DMS53 treated with DMSO at 0.1 percent for 48 hours (cell line): ENCODE data around the gene NRK.
"Not testable (repeated sequence)": the region's sequence is repeated elsewhere in the genome, so short reads cannot be mapped to it uniquely, and the experiment has no call there.

Source experiments
- DNase-seq: peaks from one replicate; lab custom pipeline; 2025; ENCODE audit not compliant: unreplicated experiment; lab: John Stamatoyannopoulos, UW

Gene NRK

GRCh38 chrX:105822138-105823091 lies at the start of gene NRK:
TSS of gene NRK (plus strand) at chrX:105822539. CDS start at chrX:105822846, 307 bp downstream.
- DNase-seq = peak; percentile 5

GRCh38 chrX:105773801-105774200 lies 48.5 kb upstream of the NRK start:
- DNase-seq = no peak

- DNase-seq = no peak
These were observed 46.7 kb upstream of the NRK start for GRCh38 chrX:105775679-105776078.

GRCh38 chrX:105781804-105782203 lies 40.5 kb upstream of the NRK start:
- DNase-seq = no peak

GRCh38 chrX:105796877-105797276 lies 25.5 kb upstream of the NRK start:
- not testable (repeated sequence) for DNase-seq

GRCh38 chrX:105803891-105804290 lies 18.4 kb upstream of the NRK start:
- no peak for DNase-seq

GRCh38 chrX:105805655-105806054 lies 16.7 kb upstream of the NRK start:
- DNase-seq = not testable (repeated sequence)

- DNase-seq = no peak
These were observed 5.8 kb upstream of the NRK start for GRCh38 chrX:105816517-105816916.

GRCh38 chrX:105820247-105820646 lies 2.1 kb upstream of the NRK start:
- no peak for DNase-seq

- peak; percentile 20 for DNase-seq
These were observed 743 bp upstream of the NRK start for GRCh38 chrX:105821471-105822121.

GRCh38 chrX:105823092-105823455 lies 735 bp downstream of the NRK start:
- DNase-seq = no peak

GRCh38 chrX:105829011-105829410 lies 6.7 kb downstream of the NRK start:
- no peak for DNase-seq

GRCh38 chrX:105837232-105837631 lies 14.9 kb downstream of the NRK start:
- DNase-seq = no peak

- no peak for DNase-seq
These were observed 23.3 kb downstream of the NRK start for GRCh38 chrX:105845631-105846030.

GRCh38 chrX:105850100-105850499 lies 27.8 kb downstream of the NRK start:
- DNase-seq = not testable (repeated sequence)

GRCh38 chrX:105865709-105866108 lies 43.4 kb downstream of the NRK start:
- DNase-seq = no peak

GRCh38 chrX:105869701-105870100 lies 47.4 kb downstream of the NRK start:
- no peak for DNase-seq

- no peak for DNase-seq
These were observed 48.1 kb downstream of the NRK start for GRCh38 chrX:105870445-105870844.

GRCh38 chrX:105872941-105873340 lies 50.6 kb downstream of the NRK start:
- no peak for DNase-seq

GRCh38 chrX:105874790-105875189 lies 52.5 kb downstream of the NRK start:
- DNase-seq = no peak

GRCh38 chrX:105876658-105877057 lies 54.3 kb downstream of the NRK start:
- peak; percentile 42 for DNase-seq

GRCh38 chrX:105880491-105880890 lies 58.2 kb downstream of the NRK start:
- no peak for DNase-seq
